ENCODE data around the gene CDK18. TPM values are rescaled to one million over a fixed set of nuclear protein-coding genes. Genes with fewer than 3 reads are reported as not detected.

CDK18 gene
- total and polyA plus RNA-seq, 2 donors from 2014 or later = 25.7 to 36.3 TPM

DNA sequence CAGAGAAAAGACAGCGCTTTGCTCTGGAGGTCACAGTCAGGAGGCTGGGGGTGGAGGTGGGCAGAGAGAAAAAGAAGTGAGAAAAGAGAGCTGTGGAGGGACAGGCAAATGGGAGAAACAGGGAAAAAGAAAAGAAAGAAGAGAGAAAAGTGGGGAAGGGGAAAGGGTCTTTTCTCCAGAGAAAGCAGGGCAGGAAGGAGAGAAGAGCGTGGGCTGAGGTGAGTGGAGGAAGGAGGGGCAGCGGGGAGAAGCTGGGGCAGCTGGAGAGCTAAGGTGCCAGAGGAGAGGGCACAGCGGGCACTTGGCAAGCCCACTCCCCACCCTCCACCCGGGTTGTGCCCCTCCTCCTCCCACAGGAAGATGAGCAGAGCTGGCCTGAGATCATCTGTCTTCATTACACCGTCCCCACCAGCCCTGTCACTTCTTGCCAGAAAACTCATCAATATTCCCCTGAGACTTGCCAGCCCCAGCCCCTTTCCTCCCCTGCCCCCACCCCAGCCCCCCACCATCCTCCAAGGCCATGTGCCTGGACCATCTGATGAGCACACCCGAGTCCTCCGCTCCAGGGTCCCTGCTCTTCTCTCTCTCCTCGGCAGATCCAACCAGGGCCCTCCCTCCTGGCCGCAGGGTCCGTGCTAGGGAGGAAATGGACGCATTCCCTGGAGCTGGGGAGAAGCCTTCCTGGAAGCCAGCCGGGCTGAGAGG lies 31.6 kb upstream of the CDK18 start:
- Histone ChIP-seq H3K4me3 (ENCODE audit: low read length in 3 of 3) (no peak overlapping the region), H3K27me3 (ENCODE audit: control insufficient read depth, insufficient read depth, low read length) (no peaks in the 10 kb centered on the region), H3K9ac (ENCODE audit: low read length in 3 of 3) (no peak overlapping the region), H3K27ac (ENCODE audit: low read depth in 2 of 2, low read length in 2 of 2) (no peak overlapping the region), H3K4me1 (ENCODE audit: control insufficient read depth in 2 of 3, insufficient read depth in 2 of 3, low read depth in 1 of 3, low read length in 3 of 3) (peaks cover 0 to 3% (median 3%) of the 10 kb centered on the region in 3 donors), H3K9me3 (ENCODE audit: control insufficient read depth in 2 of 3, insufficient read depth in 1 of 3, low read length in 3 of 3) (no peaks in the 10 kb centered on the region), H3K36me3 (ENCODE audit: control insufficient read depth in 2 of 3, insufficient read depth in 3 of 3, low read length in 3 of 3) (no peaks in the 10 kb centered on the region)
- TF ChIP-seq, protein P1, sequence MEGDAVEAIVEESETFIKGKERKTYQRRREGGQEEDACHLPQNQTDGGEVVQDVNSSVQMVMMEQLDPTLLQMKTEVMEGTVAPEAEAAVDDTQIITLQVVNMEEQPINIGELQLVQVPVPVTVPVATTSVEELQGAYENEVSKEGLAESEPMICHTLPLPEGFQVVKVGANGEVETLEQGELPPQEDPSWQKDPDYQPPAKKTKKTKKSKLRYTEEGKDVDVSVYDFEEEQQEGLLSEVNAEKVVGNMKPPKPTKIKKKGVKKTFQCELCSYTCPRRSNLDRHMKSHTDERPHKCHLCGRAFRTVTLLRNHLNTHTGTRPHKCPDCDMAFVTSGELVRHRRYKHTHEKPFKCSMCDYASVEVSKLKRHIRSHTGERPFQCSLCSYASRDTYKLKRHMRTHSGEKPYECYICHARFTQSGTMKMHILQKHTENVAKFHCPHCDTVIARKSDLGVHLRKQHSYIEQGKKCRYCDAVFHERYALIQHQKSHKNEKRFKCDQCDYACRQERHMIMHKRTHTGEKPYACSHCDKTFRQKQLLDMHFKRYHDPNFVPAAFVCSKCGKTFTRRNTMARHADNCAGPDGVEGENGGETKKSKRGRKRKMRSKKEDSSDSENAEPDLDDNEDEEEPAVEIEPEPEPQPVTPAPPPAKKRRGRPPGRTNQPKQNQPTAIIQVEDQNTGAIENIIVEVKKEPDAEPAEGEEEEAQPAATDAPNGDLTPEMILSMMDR (IDR thresholded peaks at IDR 0.05; ENCODE audit: borderline replicate concordance, extremely low read depth, insufficient read depth) = no peak
- FAIRE-seq (no peak), DNase-seq (peak in 1 of 5 donors; percentile 63)
- intact Hi-C loops (cut with DNase I) = no loop called here

DNA sequence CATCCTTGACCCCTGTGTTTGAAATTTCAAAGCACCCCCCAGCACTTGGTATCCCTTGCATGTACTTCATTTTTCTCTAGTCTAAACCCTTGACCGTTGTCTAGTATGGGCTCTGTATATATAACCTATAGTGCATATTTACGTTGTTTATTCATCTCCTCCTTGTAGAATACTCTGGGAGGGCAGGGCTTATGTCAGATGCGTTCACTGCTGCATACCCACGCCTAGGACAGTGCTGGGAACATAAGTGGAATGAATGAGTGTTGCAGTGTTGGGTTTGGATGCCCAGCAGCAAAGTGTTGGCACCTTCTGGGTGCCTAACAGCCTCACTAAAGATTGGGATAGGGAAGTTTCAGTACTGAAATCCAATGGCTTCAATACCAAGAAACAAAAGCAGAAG lies 31.0 kb upstream of the CDK18 start:
- no peak for FAIRE-seq
- intact Hi-C loops (cut with DNase I) = no loop called here
- Histone ChIP-seq H3K27me3 (ENCODE audit: control insufficient read depth, insufficient read depth, low read length) (no peaks in the 10 kb centered on the region), H3K9ac (ENCODE audit: low read length in 3 of 3) (no peak overlapping the region), H3K4me3 (ENCODE audit: low read length in 3 of 3) (no peak overlapping the region), H3K27ac (ENCODE audit: low read depth in 2 of 2, low read length in 2 of 2) (no peak overlapping the region), H3K36me3 (ENCODE audit: control insufficient read depth in 2 of 3, insufficient read depth in 3 of 3, low read length in 3 of 3) (no peaks in the 10 kb centered on the region), H3K9me3 (ENCODE audit: control insufficient read depth in 2 of 3, insufficient read depth in 1 of 3, low read length in 3 of 3) (no peaks in the 10 kb centered on the region), H3K4me1 (ENCODE audit: control insufficient read depth in 2 of 3, insufficient read depth in 2 of 3, low read depth in 1 of 3, low read length in 3 of 3) (peaks cover 0 to 3% (median 3%) of the 10 kb centered on the region in 3 donors)
- TF ChIP-seq, protein P1 (IDR thresholded peaks at IDR 0.05; ENCODE audit: borderline replicate concordance, extremely low read depth, insufficient read depth) = no peak
- no peak for DNase-seq

DNA sequence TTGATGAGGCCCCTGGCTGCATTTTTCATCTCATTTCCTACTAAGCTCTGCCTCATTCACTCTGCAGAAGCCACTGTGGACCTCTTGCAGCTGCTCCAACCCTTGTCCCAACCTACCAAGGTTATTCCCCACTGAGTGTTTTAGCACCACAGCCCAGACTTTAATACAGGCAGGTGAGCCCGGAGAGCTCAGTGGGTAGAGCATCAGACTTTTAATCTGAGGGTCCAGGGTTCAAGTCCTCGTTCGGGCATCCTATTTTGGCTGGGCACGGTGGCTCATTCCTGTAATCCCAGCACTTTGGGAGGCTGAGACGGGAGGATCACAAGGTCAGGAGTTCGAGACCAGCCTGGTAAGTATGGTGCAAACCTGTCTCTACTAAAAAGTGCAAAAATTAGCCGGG lies 30.5 kb upstream of the CDK18 start:
- Histone ChIP-seq H3K9me3 (ENCODE audit: control insufficient read depth in 2 of 3, insufficient read depth in 1 of 3, low read length in 3 of 3) (no peaks in the 10 kb centered on the region), H3K9ac (ENCODE audit: low read length in 3 of 3) (no peak overlapping the region), H3K27me3 (ENCODE audit: control insufficient read depth, insufficient read depth, low read length) (no peaks in the 10 kb centered on the region), H3K4me1 (ENCODE audit: control insufficient read depth in 2 of 3, insufficient read depth in 2 of 3, low read depth in 1 of 3, low read length in 3 of 3) (peaks cover 0 to 3% (median 3%) of the 10 kb centered on the region in 3 donors), H3K36me3 (ENCODE audit: control insufficient read depth in 2 of 3, insufficient read depth in 3 of 3, low read length in 3 of 3) (no peaks in the 10 kb centered on the region), H3K4me3 (ENCODE audit: low read length in 3 of 3) (no peak overlapping the region), H3K27ac (ENCODE audit: low read depth in 2 of 2, low read length in 2 of 2) (no peak overlapping the region)
- DNase-seq (no peak), FAIRE-seq (no peak)
- TF ChIP-seq, protein P1 (IDR thresholded peaks at IDR 0.05; ENCODE audit: borderline replicate concordance, extremely low read depth, insufficient read depth) = no peak
- intact Hi-C loops (cut with DNase I) = no loop called here
